HL-60 (cell line): ENCODE data around the gene FOXF2.

Experiments used
- DNase-seq, 2 experiments: peaks; one replicate each; pipeline ENCODE4 v3.0.0-alpha.2; 2010 to 2020; ENCODE audit warnings: low read depth in 1 of 2, low spot score in 1 of 2
- H3K27ac ChIP-seq: fragments of 250-450 bp; sonication (Bioruptor Pico); replicated peaks from 2 replicates; pipeline ENCODE4 v1.5.1; 2020; ENCODE audit warnings: mild to moderate bottlenecking, moderate library complexity
- H3K27me3 ChIP-seq: fragments of 250-450 bp; sonication (Bioruptor Pico); 2 replicates; pipeline ENCODE4 v1.5.1; 2021; ENCODE audit warnings: mild to moderate bottlenecking, moderate library complexity; ENCODE audit not compliant: insufficient read depth, poor library complexity, severe bottlenecking
- H3K4me3 ChIP-seq: replicated peaks from 2 replicates; pipeline ENCODE4 v1.5.1; 2011; ENCODE audit warnings: mild to moderate bottlenecking, control low read depth, low read length; ENCODE audit not compliant: insufficient read depth
- CTCF ChIP-seq: IDR thresholded peaks from one replicate; pipeline ENCODE4 v1.5.1; 2011; ENCODE audit warnings: low read length, control low read depth, inconsistent platforms; ENCODE audit not compliant: insufficient read depth
- GABPA ChIP-seq: IDR thresholded peaks from 2 replicates; pipeline ENCODE4 v1.6.1; 2012; ENCODE audit warnings: low read depth
- POLR2AphosphoS5 ChIP-seq: IDR thresholded peaks from 2 replicates; pipeline ENCODE4 v1.6.1; 2012; ENCODE audit warnings: low read depth
- REST ChIP-seq: IDR thresholded peaks from 2 replicates; pipeline ENCODE4 v1.6.1; 2012; ENCODE audit warnings: low read depth; ENCODE audit not compliant: insufficient replicate concordance
- SPI1 ChIP-seq: IDR thresholded peaks from 2 replicates; pipeline ENCODE4 v1.6.1; 2012; ENCODE audit warnings: low read depth, mild to moderate bottlenecking, borderline replicate concordance

The FOXF2 gene

GRCh38 chr6:1364791-1365190, 24.6 kb upstream of the FOXF2 start:
- Histone ChIP-seq H3K4me3 (no peak overlapping the region), H3K27ac (no peak overlapping the region), H3K27me3 (no peaks in the 10 kb centered on the region)
- no peak for TF ChIP-seq CTCF
- TF ChIP-seq POLR2AphosphoS5, result no peak
- TF ChIP-seq GABPA, result no peak
- no peak for TF ChIP-seq REST
- TF ChIP-seq SPI1, result no peak
- no peak for DNase-seq

GRCh38 chr6:1365686-1366085, 23.7 kb upstream of the FOXF2 start:
- peaks cover 6% of the 10 kb centered on the region for H3K27me3 ChIP-seq
- no peak overlapping the region for H3K27ac ChIP-seq
- TF ChIP-seq GABPA (no peak), CTCF (no peak), SPI1 (no peak), POLR2AphosphoS5 (no peak), REST (no peak)
- DNase-seq, result no peak
- H3K4me3 ChIP-seq, result no peak overlapping the region

GRCh38 chr6:1367771-1368170, 21.6 kb upstream of the FOXF2 start:
- Histone ChIP-seq H3K4me3 (no peak overlapping the region), H3K27ac (no peak overlapping the region), H3K27me3 (peaks cover 14% of the 10 kb centered on the region)
- DNase-seq, result no peak
- TF ChIP-seq REST (no peak), POLR2AphosphoS5 (no peak), CTCF (no peak), GABPA (no peak), SPI1 (no peak)
